Activated naive CD4-positive, alpha-beta T cell treated with Interleukin-2 at 50 U/mL for 16 hours (primary cell): ENCODE measurements around the gene TEX14.
"Not testable (repeated sequence)": the region's sequence is repeated elsewhere in the genome, so short reads cannot be mapped to it uniquely, and the experiment has no call there.

ENCODE experiments used
- DNase-seq: peaks from one replicate; pipeline ENCODE4 v3.0.0-alpha.2; 2020

The TEX14 gene

GRCh38 chr17:58691701-58692238, at the start of gene TEX14:
Gene TEX14 (minus strand): TSS chr17:58692045. CDS start chr17:58652001, 40,044 bp downstream.
- DNase-seq = no peak

- DNase-seq = no peak
Measured at GRCh38 chr17:58741121-58741625, 49.3 kb upstream of the TEX14 start.

- DNase-seq = no peak
Measured at GRCh38 chr17:58734811-58735210, 43.0 kb upstream of the TEX14 start.

GRCh38 chr17:58734040-58734439, 42.2 kb upstream of the TEX14 start:
- no peak for DNase-seq

GRCh38 chr17:58730937-58731336, 39.1 kb upstream of the TEX14 start:
- DNase-seq = no peak

GRCh38 chr17:58728798-58729197, 37.0 kb upstream of the TEX14 start:
- no peak for DNase-seq

GRCh38 chr17:58722696-58723095, 30.9 kb upstream of the TEX14 start:
- DNase-seq = no peak

- DNase-seq = no peak
Measured at GRCh38 chr17:58722274-58722673, 30.4 kb upstream of the TEX14 start.

GRCh38 chr17:58710948-58711552, 19.2 kb upstream of the TEX14 start:
- DNase-seq = peak; percentile 18

- no peak for DNase-seq
Measured at GRCh38 chr17:58706351-58707140, 14.7 kb upstream of the TEX14 start.

GRCh38 chr17:58703916-58704286, 12.1 kb upstream of the TEX14 start:
- no peak for DNase-seq

- no peak for DNase-seq
Measured at GRCh38 chr17:58703137-58703915, 11.5 kb upstream of the TEX14 start.

- DNase-seq = no peak
Measured at GRCh38 chr17:58702708-58703107, 10.9 kb upstream of the TEX14 start.

- no peak for DNase-seq
Measured at GRCh38 chr17:58702045-58702476, 10.2 kb upstream of the TEX14 start.

GRCh38 chr17:58699771-58700170, 7.9 kb upstream of the TEX14 start:
- no peak for DNase-seq

GRCh38 chr17:58694826-58695225, 3.0 kb upstream of the TEX14 start:
- no peak for DNase-seq

- DNase-seq = no peak
Measured at GRCh38 chr17:58694302-58694701, 2.5 kb upstream of the TEX14 start.

GRCh38 chr17:58693751-58694150, 1.9 kb upstream of the TEX14 start:
- DNase-seq = no peak

GRCh38 chr17:58693208-58693607, 1.4 kb upstream of the TEX14 start:
- no peak for DNase-seq

- peak; percentile 91 for DNase-seq
Measured at GRCh38 chr17:58692239-58693055, 602 bp upstream of the TEX14 start, which contains the start of gene RAD51C. Gene RAD51C (plus strand): TSS chr17:58692602. CDS start chr17:58692644, 42 bp downstream.

- DNase-seq = not testable (repeated sequence)
Measured at GRCh38 chr17:58690033-58690432, 1.8 kb downstream of the TEX14 start.

- no peak for DNase-seq
Measured at GRCh38 chr17:58688521-58688920, 3.3 kb downstream of the TEX14 start.
